ENCODE data around the gene BPIFB2.

DNA sequence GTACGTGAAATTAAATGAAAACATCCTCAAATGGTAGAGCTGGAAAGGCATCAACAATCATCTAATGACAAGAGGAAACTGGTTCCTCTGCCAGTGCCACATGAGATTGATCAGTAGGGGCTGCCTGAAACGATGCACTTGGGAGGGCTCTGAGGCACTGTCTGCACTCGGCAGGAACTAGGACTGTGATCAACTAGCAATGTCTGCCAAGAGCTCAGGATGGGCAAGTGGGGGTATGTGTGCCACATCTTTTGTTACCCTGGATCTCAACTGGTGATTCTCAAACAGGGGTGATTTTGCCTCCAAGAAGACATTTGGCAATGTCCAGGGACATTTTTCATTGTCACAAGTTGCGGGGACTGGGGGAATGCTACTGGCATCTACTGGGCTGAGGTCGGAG, 25.9 kb downstream of the BPIFB2 start:
- TF ChIP-seq CTCF (IDR thresholded peaks at IDR 0.05) = no peak
- TF ChIP-seq EP300 (IDR thresholded peaks at IDR 0.05) = no peak
